Middle frontal gyrus (tissue), 1 donor: ENCODE results near the gene MAP3K13.
"Not testable (repeated sequence)": the region's sequence is repeated elsewhere in the genome, so short reads cannot be mapped to it uniquely, and the experiment has no call there.

Experiments
- DNase-seq: peaks from one replicate; pipeline ENCODE4 v3.0.0-alpha.2; 2015; ENCODE audit warnings: low spot score; ENCODE audit errors: extremely low spot score

MAP3K13 gene

DNA sequence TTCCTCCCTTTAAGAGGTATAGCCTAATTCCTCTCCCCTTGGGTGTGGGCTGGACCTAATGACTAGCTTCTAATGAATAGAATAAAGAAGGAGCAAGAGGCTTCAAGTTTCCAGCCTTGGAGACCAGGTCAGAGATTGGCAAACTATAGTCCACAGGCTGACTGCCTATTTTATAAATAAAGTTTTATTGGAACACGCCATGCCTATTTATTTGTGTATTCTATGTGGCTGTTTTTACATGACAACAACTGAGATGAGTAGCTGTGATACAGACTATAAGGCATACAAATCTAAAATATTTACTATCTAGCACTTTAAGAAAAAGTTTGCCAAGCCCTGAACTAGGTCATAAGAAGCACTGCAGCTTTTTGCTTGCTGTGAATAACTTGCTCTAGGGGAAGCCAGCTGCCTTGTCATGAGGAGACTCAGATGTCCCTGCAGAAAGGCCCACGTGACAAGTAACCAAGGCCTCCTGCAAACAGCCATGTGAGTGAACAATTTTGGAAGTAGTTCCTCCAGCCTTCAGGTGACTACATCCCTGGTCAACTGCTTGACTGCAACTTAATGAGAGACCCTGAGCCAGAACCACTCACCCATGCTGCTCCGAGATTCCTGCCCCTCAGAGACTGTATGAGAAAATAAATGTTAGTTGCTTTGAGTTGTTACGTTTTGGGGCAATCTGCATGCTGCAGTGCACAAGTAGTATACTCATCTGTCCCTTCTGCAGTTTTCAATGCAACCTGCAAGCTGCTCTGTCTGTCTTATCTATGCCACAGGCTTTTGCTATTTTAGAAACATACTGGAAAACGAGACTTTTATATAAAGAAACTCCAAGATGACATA is 21.1 kb upstream of the MAP3K13 start:
- DNase-seq, result no peak

- no peak for DNase-seq
Measured at GRCh38 chr3:185342459-185343174, 20.3 kb upstream of the MAP3K13 start.

DNA sequence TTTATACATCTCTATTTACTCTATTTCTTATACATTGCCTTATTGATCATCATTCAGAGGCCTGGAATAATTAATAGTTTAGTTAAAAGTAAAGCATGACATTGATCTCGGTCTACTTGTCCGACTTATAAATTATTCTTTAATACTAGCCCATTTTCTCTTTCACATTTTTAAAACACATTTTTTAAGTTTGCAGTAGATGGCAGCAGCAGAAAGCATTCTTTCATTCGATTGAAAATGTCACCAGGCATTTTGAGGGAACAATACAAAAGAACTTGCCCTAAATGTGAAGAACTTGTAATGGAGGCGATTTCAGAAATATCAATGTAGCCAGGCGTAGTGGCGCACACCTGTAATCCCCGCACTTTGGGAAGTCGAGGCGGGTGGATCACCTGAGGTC is 15.5 kb upstream of the MAP3K13 start:
- DNase-seq, result no peak

- DNase-seq, result no peak
Measured at GRCh38 chr3:185350841-185351240, 12.1 kb upstream of the MAP3K13 start.

DNA sequence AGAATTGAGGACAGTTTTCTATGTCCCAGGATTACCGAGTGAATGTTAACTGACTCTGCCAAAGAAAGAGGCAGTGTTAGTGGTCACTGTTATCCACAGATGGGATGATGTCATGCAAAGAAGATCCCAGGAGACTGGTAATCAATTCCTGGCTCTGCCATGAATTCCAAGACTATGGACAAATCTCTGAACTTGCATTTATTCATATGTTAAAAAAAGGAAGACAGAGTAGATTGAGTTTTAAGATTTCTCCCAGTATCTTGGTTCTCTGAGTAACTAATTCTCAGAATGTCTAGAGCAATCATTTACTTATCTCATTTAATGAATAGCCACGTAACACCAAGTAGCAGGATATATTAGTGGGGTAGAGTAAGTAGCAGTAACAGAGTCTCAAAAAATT is 11.5 kb upstream of the MAP3K13 start:
- no peak for DNase-seq

GRCh38 chr3:185353225-185353624 is 9.7 kb upstream of the MAP3K13 start:
- no peak for DNase-seq

DNA sequence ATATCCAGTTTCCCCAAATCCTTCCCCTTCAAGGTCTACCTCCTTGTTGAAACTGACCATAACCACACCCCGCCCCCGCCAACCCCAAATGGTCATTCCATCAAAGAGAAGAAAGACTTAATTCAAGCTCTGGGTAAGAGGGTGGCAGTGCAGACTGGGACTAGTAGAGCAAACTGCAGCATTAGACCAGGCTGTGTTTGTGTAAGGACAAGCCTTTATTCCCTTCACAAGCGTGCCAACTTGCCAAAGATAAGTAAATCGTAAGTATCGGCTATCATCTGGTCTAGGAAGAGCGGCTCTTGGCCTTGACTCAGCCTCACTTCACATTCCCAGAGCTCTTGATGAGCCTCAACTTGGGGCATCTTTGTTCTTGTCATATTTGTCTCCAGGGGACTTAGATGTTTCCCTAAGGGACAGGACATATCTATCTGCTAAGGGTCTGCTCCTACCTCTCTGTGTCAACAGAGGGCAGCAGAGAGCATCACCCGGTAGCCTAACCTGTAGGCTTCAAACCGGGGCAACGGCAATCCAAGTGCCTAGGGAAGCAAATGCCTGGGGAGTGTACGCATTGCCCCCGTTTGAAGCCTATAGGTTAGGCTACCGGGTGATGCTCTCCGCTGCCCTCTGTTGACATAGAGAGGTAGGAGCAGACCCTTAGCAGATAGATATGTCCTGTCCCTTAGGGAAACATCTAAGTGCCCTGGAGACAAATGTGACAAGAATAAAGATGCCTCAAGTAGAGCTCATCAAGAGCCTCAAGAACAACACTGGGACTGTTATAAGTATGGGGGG is 8.9 kb upstream of the MAP3K13 start:
- no peak for DNase-seq

- no peak for DNase-seq
Measured at GRCh38 chr3:185356499-185356898, 6.4 kb upstream of the MAP3K13 start.

DNA sequence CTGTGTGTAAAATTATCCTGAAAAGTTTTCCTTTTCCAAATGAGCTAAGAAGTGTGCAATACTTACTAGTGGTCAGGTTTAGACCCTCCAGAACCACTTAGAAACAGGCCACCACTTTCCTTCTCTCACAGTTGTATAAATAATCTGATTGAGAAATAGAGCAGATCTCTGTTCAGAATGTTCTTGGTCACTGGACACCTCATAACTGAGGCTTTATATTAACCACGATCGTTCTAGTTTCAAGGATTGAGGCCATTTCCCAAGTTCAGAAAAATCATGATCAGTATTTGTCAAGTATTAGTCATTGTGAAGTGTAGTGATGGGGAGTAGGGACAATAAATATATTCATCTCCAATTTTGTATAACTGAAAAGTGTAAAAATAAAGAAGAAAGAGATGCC is 1.0 kb upstream of the MAP3K13 start:
- DNase-seq, result no peak

DNA sequence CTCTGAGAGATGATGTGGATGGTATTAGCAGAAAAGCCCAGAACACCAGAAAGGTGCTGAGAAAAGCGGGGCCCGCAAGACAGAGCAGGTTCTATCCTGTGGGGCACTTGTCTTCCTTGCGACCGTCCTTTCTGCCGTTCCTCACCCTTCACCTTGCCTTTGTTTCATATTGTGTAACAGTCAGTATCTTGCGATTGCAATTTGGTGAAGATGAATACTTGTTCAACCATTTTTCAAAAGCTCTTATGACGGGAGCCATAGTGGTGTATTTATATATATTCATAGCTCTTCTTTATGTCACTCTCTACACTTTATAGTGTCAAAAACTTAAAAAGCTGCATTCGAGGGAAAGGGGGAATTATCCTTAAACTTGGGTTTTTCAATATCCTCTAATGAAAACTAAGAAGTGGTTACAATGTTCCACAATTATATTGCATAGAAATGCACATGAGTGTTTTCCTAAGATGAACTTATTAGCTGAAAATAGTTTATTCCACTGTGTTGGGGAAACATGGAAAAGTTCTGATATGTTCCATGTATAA is 797 bp downstream of the MAP3K13 start:
- DNase-seq, result no peak

GRCh38 chr3:185365291-185366073 is 2.5 kb downstream of the MAP3K13 start:
- no peak for DNase-seq

GRCh38 chr3:185366074-185366335 is 3.1 kb downstream of the MAP3K13 start:
- no peak for DNase-seq

DNA sequence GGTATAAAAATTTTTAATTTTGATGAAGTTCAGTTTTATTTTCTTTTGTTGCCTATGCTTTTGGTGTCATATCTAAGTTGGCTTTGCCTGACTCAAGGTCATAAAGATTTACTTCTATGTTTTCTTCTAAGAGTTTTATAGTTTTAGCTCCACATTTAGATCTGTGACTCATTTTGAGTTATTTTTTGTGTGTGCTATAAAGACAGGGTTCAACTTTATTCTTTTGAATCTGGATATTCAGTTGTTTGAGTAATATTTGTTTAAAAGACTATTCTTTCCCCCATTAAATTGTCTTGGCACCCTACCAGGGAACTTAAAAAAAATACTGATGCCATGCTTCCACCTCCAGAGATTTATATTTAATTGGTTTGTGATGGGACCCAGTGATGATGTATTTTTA is 4.0 kb downstream of the MAP3K13 start:
- no peak for DNase-seq

DNA sequence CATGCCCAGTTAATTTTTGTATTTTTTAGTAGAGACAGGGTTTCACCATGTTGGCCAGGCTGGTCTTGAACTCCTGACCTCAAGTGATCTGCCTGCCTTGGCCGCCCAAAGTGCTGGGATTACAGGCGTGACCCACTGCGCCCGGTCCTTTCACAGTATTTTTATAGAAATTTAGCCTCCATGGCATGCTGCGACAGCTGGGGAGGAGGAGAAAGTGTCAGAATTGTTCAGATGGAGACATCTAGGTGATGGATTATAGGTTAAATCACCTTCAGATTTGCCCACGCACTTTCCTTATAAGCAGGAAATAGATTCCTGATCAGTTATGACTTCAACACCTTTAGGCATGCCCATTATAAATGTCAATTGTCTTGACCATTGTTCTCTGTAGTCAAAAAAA is 7.4 kb downstream of the MAP3K13 start:
- DNase-seq, result not testable (repeated sequence)

DNA sequence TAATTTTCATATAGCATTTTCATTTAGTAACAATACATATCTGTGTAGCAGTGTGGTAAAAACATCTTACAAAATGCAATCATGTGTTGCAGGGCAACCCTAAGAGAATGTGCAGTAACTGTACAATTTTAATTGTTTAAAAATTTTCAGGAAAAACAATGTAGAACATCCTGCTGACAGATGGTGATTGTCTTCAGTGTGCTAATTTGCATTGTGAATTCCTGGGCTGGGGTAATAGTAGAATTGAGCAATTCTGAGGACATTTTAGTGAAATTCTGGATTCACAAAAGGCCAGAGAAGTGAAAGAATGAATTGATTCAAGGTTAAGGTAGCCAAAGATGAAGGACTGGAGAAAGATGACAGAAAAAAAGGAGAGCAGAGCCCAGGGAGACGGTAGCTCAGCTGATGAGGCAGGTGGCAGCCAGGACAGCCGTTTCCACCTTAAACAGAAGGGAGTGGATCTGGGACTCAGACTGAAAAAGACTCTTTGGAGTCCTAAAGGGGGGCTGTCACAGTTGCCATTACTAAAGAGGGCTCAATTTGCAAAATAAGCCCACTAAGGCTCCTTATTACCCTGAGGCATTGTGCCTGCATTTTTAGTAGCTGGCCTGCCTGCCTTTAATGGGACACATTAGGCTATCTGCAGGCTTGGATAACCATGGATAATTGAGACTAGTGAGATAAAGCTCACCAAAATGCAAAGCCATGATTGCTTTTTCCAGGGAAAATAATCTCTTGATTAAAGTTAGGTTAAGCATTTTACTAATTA is 8.6 kb downstream of the MAP3K13 start:
- no peak for DNase-seq

DNA sequence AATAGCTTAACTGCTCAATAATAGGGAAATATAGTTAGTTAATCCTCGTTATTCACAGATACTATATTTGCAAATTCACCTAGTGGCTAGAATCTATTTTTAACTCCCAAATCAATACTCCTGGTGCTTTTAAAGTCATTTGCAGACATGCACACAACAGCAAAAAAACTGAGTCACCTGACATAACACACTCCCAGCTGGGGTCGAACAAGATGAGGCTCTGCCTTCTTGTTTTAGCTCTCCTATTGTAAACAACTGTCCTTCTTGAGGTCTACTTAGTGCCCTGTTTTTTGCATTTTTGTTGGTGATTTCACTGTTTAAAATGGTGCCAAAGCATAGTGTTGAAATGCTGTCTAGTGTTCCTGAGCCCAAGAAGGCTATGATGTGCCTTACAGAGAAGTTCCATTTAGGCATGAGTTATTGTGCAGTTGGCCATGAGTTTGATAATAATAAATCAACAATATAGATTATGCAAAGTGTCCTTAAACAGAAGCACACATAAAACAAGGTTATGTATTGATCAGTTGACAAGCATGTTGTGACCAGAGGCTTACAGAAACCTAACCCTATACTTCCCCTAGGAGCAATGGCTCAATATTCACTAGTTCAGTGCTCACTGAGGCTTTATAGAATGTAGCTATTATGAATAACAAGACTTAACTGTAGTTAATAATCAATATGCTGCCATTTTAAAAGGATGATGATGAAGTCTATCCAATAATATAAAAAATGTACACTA is 18.6 kb downstream of the MAP3K13 start:
- no peak for DNase-seq

GRCh38 chr3:185382154-185382553 is 19.2 kb downstream of the MAP3K13 start:
- no peak for DNase-seq

DNA sequence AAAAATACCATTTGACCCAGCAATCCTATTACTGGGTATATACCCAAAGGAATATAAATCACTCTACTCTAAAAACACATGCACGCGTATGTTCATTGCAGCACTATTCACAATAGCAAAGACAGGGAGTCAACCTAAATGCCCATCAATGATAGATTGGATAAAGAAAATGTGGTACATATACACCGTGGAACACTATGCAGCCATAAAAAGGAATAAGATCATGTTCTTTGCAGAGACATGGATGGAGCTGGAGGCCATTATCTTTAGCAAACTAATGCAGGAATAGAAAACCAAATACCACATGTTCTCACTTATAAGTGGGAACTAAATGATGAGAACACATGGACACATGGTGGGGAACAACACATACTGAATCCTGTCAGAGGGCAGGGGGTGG is 23.6 kb downstream of the MAP3K13 start:
- DNase-seq, result not testable (repeated sequence)

DNA sequence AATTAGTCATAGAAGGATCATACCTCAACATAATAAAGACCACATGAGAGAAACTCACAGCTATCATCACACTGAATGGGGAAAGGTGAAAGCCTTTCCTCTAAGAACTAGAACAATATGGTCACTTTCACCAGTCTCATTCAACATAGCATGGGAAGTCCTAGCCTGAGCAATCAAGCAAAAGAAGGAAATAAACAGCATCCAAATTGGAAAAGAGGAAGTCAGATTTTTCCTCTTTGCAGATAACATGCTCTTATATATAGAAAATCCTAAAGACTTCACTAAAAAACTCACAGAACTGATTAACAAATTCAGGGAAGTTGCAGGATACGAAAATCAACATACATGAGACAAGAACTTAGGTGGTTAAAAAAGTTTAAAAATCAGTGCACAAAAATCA is 24.7 kb downstream of the MAP3K13 start:
- DNase-seq, result no peak

DNA sequence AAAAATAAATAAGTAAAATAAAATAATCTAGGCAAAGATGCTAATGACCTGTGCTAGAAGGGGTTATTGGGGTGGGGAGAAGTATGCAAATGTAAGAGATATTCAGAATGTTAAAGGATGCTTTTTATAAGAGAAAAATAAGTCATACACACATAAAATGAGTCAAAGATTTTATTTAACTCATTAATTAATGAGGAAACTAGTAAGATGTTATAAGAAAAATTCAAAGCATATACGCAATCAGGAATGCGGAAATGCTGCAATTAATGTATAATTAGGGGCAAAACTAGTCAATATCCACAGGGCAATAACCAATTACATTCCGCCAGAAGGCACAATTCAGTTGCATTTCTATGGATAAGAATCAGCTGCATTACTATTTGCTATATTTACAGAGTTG is 30.1 kb downstream of the MAP3K13 start:
- no peak for DNase-seq
